NCI-H82 treated with DMSO at 0.1 percent for 48 hours (cell line): ENCODE results near the gene METRN.
A peak's percentile ranks its signal among the peaks of the same experiment; 100 is the strongest.

Experiments used
- DNase-seq: peaks from one replicate; lab custom pipeline; 2025; ENCODE audit not compliant: unreplicated experiment; lab: John Stamatoyannopoulos, UW

METRN gene

GRCh38 chr16:722835-723633, 8.1 kb downstream of the METRN start:
- no peak for DNase-seq

GRCh38 chr16:723695-724094, 8.8 kb downstream of the METRN start:
- DNase-seq, result no peak

- no peak for DNase-seq
These were observed 9.5 kb downstream of the METRN start for GRCh38 chr16:724188-725040.

GRCh38 chr16:725041-725376, 10.1 kb downstream of the METRN start:
- DNase-seq, result no peak

- no peak for DNase-seq
These were observed 10.7 kb downstream of the METRN start for GRCh38 chr16:725463-726187.

GRCh38 chr16:726188-726437, 11.2 kb downstream of the METRN start:
- no peak for DNase-seq

- peak; percentile 14 for DNase-seq
These were observed 11.7 kb downstream of the METRN start, which contains the start of the genes CCDC78 and HAGHL for GRCh38 chr16:726438-727290. Gene CCDC78 (minus strand): TSS chr16:726443. CDS start chr16:726367, 76 bp downstream. Gene HAGHL (plus strand): TSS chr16:727106. CDS start chr16:727510, 404 bp downstream.

GRCh38 chr16:727291-727977, 12.5 kb downstream of the METRN start:
- no peak for DNase-seq

GRCh38 chr16:728131-728889, 13.4 kb downstream of the METRN start:
- DNase-seq, result peak; percentile 21

GRCh38 chr16:728890-729744, 14.2 kb downstream of the METRN start:
- no peak for DNase-seq

- DNase-seq, result no peak
These were observed 15.1 kb downstream of the METRN start for GRCh38 chr16:729768-730665.

- no peak for DNase-seq
These were observed 16.0 kb downstream of the METRN start for GRCh38 chr16:730666-731509.

GRCh38 chr16:732332-732731, 17.4 kb downstream of the METRN start:
- DNase-seq, result no peak

- no peak for DNase-seq
These were observed 18.0 kb downstream of the METRN start for GRCh38 chr16:732936-733335.

GRCh38 chr16:733382-734207, 18.7 kb downstream of the METRN start:
- DNase-seq, result no peak
